Sigmoid colon (tissue), 4 donors: Measurements from ENCODE around the gene ARID5A.

ENCODE experiments used
- CTCF ChIP-seq, 4 experiments: fragments of 450-650 bp in 3 of 4; fragments of 200-600 bp in 1 of 4; IDR thresholded peaks; one replicate each; pipeline ENCODE4 v1.5.1; 2016 to 2019; ENCODE audit warnings: antibody characterized with exemption in 4 of 4, mild to moderate bottlenecking in 3 of 4, moderate library complexity in 2 of 4
- EP300 ChIP-seq, 4 donors: sonication (generic); formaldehyde crosslinking; IDR thresholded peaks; one replicate each; pipeline ENCODE4 v1.6.1; 2017; ENCODE audit warnings: antibody characterized with exemption in 4 of 4
- POLR2A ChIP-seq, 2 donors: fragments of 450-650 bp; IDR thresholded peaks; one replicate each; pipeline ENCODE4 v1.6.1; 2016; ENCODE audit warnings: antibody characterized with exemption in 2 of 2, mild to moderate bottlenecking in 2 of 2, moderate library complexity in 2 of 2
- POLR2AphosphoS5 ChIP-seq, 4 donors: sonication (generic); formaldehyde crosslinking; IDR thresholded peaks; one replicate each; pipeline ENCODE4 v1.6.1; 2017; ENCODE audit warnings: antibody characterized with exemption in 4 of 4

- TF ChIP-seq EP300 (IDR thresholded peaks at IDR 0.05), result no peak
- no peak for TF ChIP-seq POLR2A (IDR thresholded peaks at IDR 0.05)
- no peak for TF ChIP-seq CTCF (IDR thresholded peaks at IDR 0.05)
- peak in 1 of 4 donors; percentile 18 for TF ChIP-seq POLR2AphosphoS5 (IDR thresholded peaks at IDR 0.05)
Observed at GRCh38 chr2:96534701-96535181, 1.8 kb upstream of the ARID5A start.
